HepG2 (cell line): ENCODE data around the gene ITGB2. TPM values are rescaled to one million over a fixed set of nuclear protein-coding genes. Genes with fewer than 3 reads are reported as not detected.

Experiments used
- ATAC-seq: fragments of 200-7000 bp; cut with Tn5 transposase; 3 replicates; pipeline ENCODE4 v1.9.1; 2020; ENCODE audit warnings: mild to moderate bottlenecking, moderate library complexity
- BruUV-seq: library from RNA; stranded (reverse); fragments of 400-500 nt; replicated peaks from 2 replicates; lab custom pipeline; 2021; lab: Mats Ljungman, UMichigan
- CTCF ChIA-PET: fragments of 300-600 bp; formaldehyde crosslinking; extraction: SDS; loops from one replicate; lab custom pipeline; 2021; ENCODE audit warnings: low total read pairs, inconsistent platforms, low intra/inter-chr PET ratio; lab: Yijun Ruan, JAX
- POLR2A ChIA-PET: fragments of 350-600 bp; sonication (Branson Sonifier 250); formaldehyde crosslinking; loops from one replicate; lab custom pipeline; 2020; ENCODE audit warnings: antibody characterized with exemption, inconsistent platforms; lab: Yijun Ruan, JAX
- DNase-seq: peaks from one replicate; pipeline ENCODE4 v3.0.0-alpha.2; 2015; ENCODE audit warnings: low spot score
- FAIRE-seq: peaks from 3 replicates; lab custom pipeline; 2011; peaks lifted over from hg19 to GRCh38; lab: Jason Lieb, UNC
- H2AFZ ChIP-seq: one replicate; pipeline ENCODE4 v1.6.1; 2011; ENCODE audit warnings: low read length, inconsistent platforms
- H3K27ac ChIP-seq: fragments of 300-600 bp; 3 replicates; pipeline ENCODE4 v1.8.0; 2011; ENCODE audit warnings: mixed run types, mild to moderate bottlenecking, mixed read lengths, low read length, inconsistent platforms; ENCODE audit not compliant: insufficient read depth; ENCODE audit errors: extremely low read length
- H3K27me3 ChIP-seq, 2 experiments: fragments of 200-600 bp in 1 of 2; 2 replicates in 1 of 2; 3 replicates in 1 of 2; pipeline versions ENCODE4 v1.6.0 to v1.8.0; 2011; ENCODE audit warnings: low read length in 2 of 2, mild to moderate bottlenecking in 2 of 2, moderate library complexity in 2 of 2, inconsistent platforms in 1 of 2; ENCODE audit not compliant: insufficient read depth in 2 of 2, control insufficient read depth in 1 of 2
- H3K36me3 ChIP-seq, 2 experiments: fragments of 200-600 bp in 1 of 2; replicated peaks in 1 of 2; 2 replicates in 1 of 2; 3 replicates in 1 of 2; pipeline versions ENCODE4 v1.5.1 to v1.8.0; 2011; ENCODE audit warnings: low read length in 2 of 2, inconsistent platforms in 1 of 2; ENCODE audit not compliant: insufficient read depth in 2 of 2, control insufficient read depth in 1 of 2
- H3K4me1 ChIP-seq: 2 replicates; pipeline ENCODE4 v1.5.1; 2012; ENCODE audit warnings: low read length, inconsistent platforms; ENCODE audit not compliant: insufficient read depth
- H3K4me2 ChIP-seq: 2 replicates; pipeline ENCODE4 v1.6.0; 2011; ENCODE audit warnings: low read depth, low read length, inconsistent platforms
- H3K4me3 ChIP-seq, 3 experiments: fragments of 200-600 bp in 1 of 3; sonication (generic), shearing (Covaris generic) in 1 of 3; replicated peaks in 1 of 3; 2 replicates each; pipeline ENCODE4 v1.5.1; 2011 to 2016; ENCODE audit warnings: low read length in 3 of 3, inconsistent platforms in 2 of 3, low read depth in 2 of 3, mild to moderate bottlenecking in 2 of 3, control low read depth in 1 of 3, mixed read lengths in 1 of 3; ENCODE audit not compliant: insufficient read depth in 1 of 3
- H3K79me2 ChIP-seq: one replicate; pipeline ENCODE4 v1.6.1; 2011; ENCODE audit warnings: low read length, inconsistent platforms; ENCODE audit not compliant: insufficient read depth
- H3K9ac ChIP-seq: 2 replicates; pipeline ENCODE4 v1.6.0; 2011; ENCODE audit warnings: mild to moderate bottlenecking, low read depth, low read length, inconsistent platforms; ENCODE audit not compliant: insufficient read depth
- H3K9me3 ChIP-seq: 2 replicates; pipeline ENCODE4 v1.5.1; 2012; ENCODE audit warnings: mild to moderate bottlenecking, low read length
- H4K20me1 ChIP-seq: 2 replicates; pipeline ENCODE4 v1.6.0; 2011; ENCODE audit warnings: inconsistent platforms, mild to moderate bottlenecking, low read length, moderate library complexity; ENCODE audit not compliant: insufficient read depth
- HDAC6 ChIP-seq: fragments of 200-600 bp; sonication (generic); IDR thresholded peaks from 2 replicates; pipeline ENCODE4 v1.7.0; 2017; ENCODE audit warnings: mild to moderate bottlenecking, antibody characterized with exemption, low read length, low read depth
- HMGXB4 ChIP-seq, 2 experiments: sonication (generic) in 1 of 2; formaldehyde crosslinking in 1 of 2; IDR thresholded peaks; 2 replicates each; pipeline versions ENCODE4 v1.4.0 to v1.6.1; 2018 to 2020; ENCODE audit warnings: missing genetic modification reagents in 2 of 2, borderline replicate concordance in 1 of 2, low read depth in 1 of 2, mild to moderate bottlenecking in 1 of 2, missing biosample characterization in 1 of 2
- HNF1A ChIP-seq, 2 experiments: sonication (generic) in 1 of 2; formaldehyde crosslinking in 1 of 2; IDR thresholded peaks; 2 replicates each; pipeline versions ENCODE4 v1.4.0 to v1.6.1; 2016 to 2020; ENCODE audit warnings: borderline replicate concordance in 1 of 2, low read depth in 1 of 2, mild to moderate bottlenecking in 1 of 2, missing genetic modification reagents in 1 of 2
- MEIS2 ChIP-seq: sonication (generic); formaldehyde crosslinking; IDR thresholded peaks from 2 replicates; pipeline ENCODE4 v1.9.0; 2021; ENCODE audit warnings: mild to moderate bottlenecking, missing genetic modification reagents
- NR2C2 ChIP-seq: sonication (generic); formaldehyde crosslinking; IDR thresholded peaks from 2 replicates; pipeline ENCODE4 v1.4.0; 2020; ENCODE audit warnings: missing genetic modification reagents, mild to moderate bottlenecking, moderate library complexity, borderline replicate concordance
- TBX3 ChIP-seq: fragments of 450-650 bp; IDR thresholded peaks from 2 replicates; pipeline ENCODE4 v1.6.1; 2017; ENCODE audit warnings: antibody characterized with exemption, mild to moderate bottlenecking, inconsistent platforms, borderline replicate concordance
- XRCC5 ChIP-seq: fragments of 200-400 bp; formaldehyde crosslinking; optimal IDR thresholded peaks from 2 replicates; pipeline ENCODE3; 2017; ENCODE audit warnings: mild to moderate bottlenecking, low read length
- ZNF10 ChIP-seq: sonication (generic); formaldehyde crosslinking; IDR thresholded peaks from 2 replicates; pipeline ENCODE4 v1.4.0; 2020; ENCODE audit warnings: mild to moderate bottlenecking, low read depth, missing genetic modification reagents, borderline replicate concordance
- ZNF275 ChIP-seq: sonication (generic); formaldehyde crosslinking; IDR thresholded peaks from 2 replicates; pipeline ENCODE4 v1.8.0; 2022; ENCODE audit warnings: missing genetic modification reagents, mild to moderate bottlenecking, inconsistent platforms, borderline replicate concordance
- ZNF496 ChIP-seq: sonication (generic); formaldehyde crosslinking; IDR thresholded peaks from 2 replicates; pipeline ENCODE4 v1.8.1; 2023; ENCODE audit warnings: mild to moderate bottlenecking, moderate library complexity, missing genetic modification reagents; ENCODE audit not compliant: insufficient replicate concordance
- ZNF850 ChIP-seq: sonication (generic); formaldehyde crosslinking; conservative IDR thresholded peaks from 2 replicates; pipeline ENCODE4 v1.9.0; 2021; ENCODE audit warnings: mild to moderate bottlenecking, missing genetic modification reagents
- WGBS: methylation state at CpG from one replicate; pipeline ENCODE4 v1.1.6; 2017; ENCODE audit warnings: low lambda C conversion rate; 5-methylcytosine and 5-hydroxymethylcytosine counted together
- in situ Hi-C: cut with HindIII; loops from 2 replicates; pipeline ENCODE4 v1.10.0; 2017; ENCODE audit warnings: low pct_unique_long_range_greater_than_20kb; ENCODE audit not compliant: extremely low pct_ligation_motif_present
- intact Hi-C: fragments of 100-400 bp; cut with micrococcal nuclease; formaldehyde crosslinking; loops from one replicate; pipeline ENCODE4 v1.10.0; 2022; ENCODE audit not compliant: unreplicated experiment
- polyA plus RNA-seq, 8 experiments: library from polyadenylated mRNA; depleted of rRNA in 3 of 8; stranded (reverse) in 7 of 8; unstranded in 1 of 8; fragments of >200 nt; fragmentation: Illumina TruSeq in 4 of 8; extraction: Trizol in 4 of 8; gene quantifications; 2 replicates each; pipeline versions ENCODE4 v1.2.1 to v1.2.3, GENCODE V29; 2011 to 2016; ENCODE audit warnings: low read depth in 4 of 8, missing spikeins in 1 of 8, mixed read lengths in 1 of 8; ENCODE audit not compliant: insufficient read depth in 1 of 8
- total RNA-seq, 5 experiments: library from RNA; depleted of rRNA; stranded (reverse); fragments of >200 nt; fragmentation: Illumina TruSeq; extraction: Trizol; gene quantifications; 2 replicates each; pipeline ENCODE4 v1.2.3, GENCODE V29; 2016; ENCODE audit warnings: low read depth in 1 of 5

ITGB2 gene
- total and polyA plus RNA-seq, 2 of the 13 experiments (the other 11 are each of a cell fraction or from before 2014, with no cell fraction given) = 4.2 to 18.0 TPM

- no peak for TF ChIP-seq HNF1A (IDR thresholded peaks at IDR 0.05; ENCODE audit: low read depth)
- no peak for TF ChIP-seq HNF1A (CRISPR knock-in tag; IDR thresholded peaks at IDR 0.05; ENCODE audit: borderline replicate concordance)
Measured at GRCh38 chr21:44957901-44958451, 37.3 kb upstream of the ITGB2 start (continued).

GRCh38 chr21:44957047-44957831 is 36.5 kb upstream of the ITGB2 start:
- Histone ChIP-seq H3K27me3 (no peaks in the 10 kb centered on the region), H3K4me3 (no peak overlapping the region), H3K9ac (no peak overlapping the region), H3K27ac (no peak overlapping the region), H2AFZ (no peak overlapping the region), H3K9me3 (no peaks in the 10 kb centered on the region), H3K36me3 (peaks cover 40 to 86% of the 10 kb centered on the region in 2 experiments), H3K4me2 (no peak overlapping the region), H3K4me1 (no peaks in the 10 kb centered on the region), H4K20me1 (peaks cover 18% of the 10 kb centered on the region; the same call in 1 of the 2 replicates), H3K79me2 (peaks cover 42% of the 10 kb centered on the region)
- CTCF ChIA-PET = no interaction called here
- POLR2A ChIA-PET = no interaction called here
- ATAC-seq = no peak
- in situ Hi-C loops = no loop called here
- DNase-seq = no peak
- 97% methylated on average over 13 of the region's 22 CpGs for WGBS
- intact Hi-C loops = no loop called here
- no TSS peak for BruUV-seq
- no peak for FAIRE-seq
- TF ChIP-seq HMGXB4 (CRISPR knock-in tag; IDR thresholded peaks at IDR 0.05; ENCODE audit: borderline replicate concordance in 1 of 2, low read depth in 1 of 2) = no peak
- TF ChIP-seq ZNF850 (CRISPR knock-in tag) = no peak
- no peak for TF ChIP-seq NR2C2 (CRISPR knock-in tag)
- no peak for TF ChIP-seq ZNF496 (CRISPR knock-in tag)
- no peak for TF ChIP-seq XRCC5
- TF ChIP-seq ZNF10 (CRISPR knock-in tag) = no peak
- TF ChIP-seq ZNF275 (CRISPR knock-in tag) = no peak
- TF ChIP-seq MEIS2 = no peak
- TF ChIP-seq TBX3 = no peak
- TF ChIP-seq HDAC6 = no peak
